Stomach (tissue), 4 donors: Measurements from ENCODE around the gene RWDD3.

Source experiments
- EP300 ChIP-seq: sonication (generic); formaldehyde crosslinking; IDR thresholded peaks from one replicate; pipeline ENCODE4 v1.6.1; 2017; ENCODE audit warnings: antibody characterized with exemption
- POLR2A ChIP-seq, 4 donors: fragments of 450-650 bp; IDR thresholded peaks; one replicate each; pipeline ENCODE4 v1.6.1; 2016; ENCODE audit warnings: antibody characterized with exemption in 4 of 4, control low read depth in 2 of 4, mild to moderate bottlenecking in 1 of 4, moderate library complexity in 1 of 4
- POLR2AphosphoS5 ChIP-seq, 3 donors: sonication (generic); formaldehyde crosslinking; IDR thresholded peaks; one replicate each; pipeline ENCODE4 v1.6.1; 2016; ENCODE audit warnings: antibody characterized with exemption in 3 of 3
- TF ChIP-seq, protein P1 (sequence below), 7 experiments: fragments of 450-650 bp in 4 of 7; fragments of 200-600 bp in 3 of 7; sonication (generic) in 3 of 7; IDR thresholded peaks; one replicate each; pipeline ENCODE4 v1.5.1; 2016 to 2019; ENCODE audit warnings: antibody characterized with exemption in 7 of 7, control low read depth in 2 of 7, mild to moderate bottlenecking in 1 of 7

DNA sequence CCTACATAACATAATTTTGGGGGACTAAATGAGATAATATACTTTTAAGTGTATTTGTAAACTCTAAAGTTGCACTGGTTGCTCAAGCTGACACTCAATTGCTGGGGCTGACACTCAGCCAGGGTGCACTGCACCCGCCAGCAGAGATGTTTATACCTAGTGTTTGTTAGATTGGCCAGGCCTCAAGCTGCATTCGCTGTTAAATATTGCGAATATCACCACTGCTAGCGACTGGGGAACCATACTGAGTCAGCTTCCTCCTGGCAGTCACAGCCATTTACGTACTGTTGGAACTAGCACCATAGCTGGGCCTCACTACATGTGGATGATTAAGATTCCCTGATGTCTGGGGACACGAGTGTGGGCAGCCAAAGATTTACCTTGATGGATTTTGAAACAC, 12.7 kb upstream of the RWDD3 start:
- TF ChIP-seq, protein P1, sequence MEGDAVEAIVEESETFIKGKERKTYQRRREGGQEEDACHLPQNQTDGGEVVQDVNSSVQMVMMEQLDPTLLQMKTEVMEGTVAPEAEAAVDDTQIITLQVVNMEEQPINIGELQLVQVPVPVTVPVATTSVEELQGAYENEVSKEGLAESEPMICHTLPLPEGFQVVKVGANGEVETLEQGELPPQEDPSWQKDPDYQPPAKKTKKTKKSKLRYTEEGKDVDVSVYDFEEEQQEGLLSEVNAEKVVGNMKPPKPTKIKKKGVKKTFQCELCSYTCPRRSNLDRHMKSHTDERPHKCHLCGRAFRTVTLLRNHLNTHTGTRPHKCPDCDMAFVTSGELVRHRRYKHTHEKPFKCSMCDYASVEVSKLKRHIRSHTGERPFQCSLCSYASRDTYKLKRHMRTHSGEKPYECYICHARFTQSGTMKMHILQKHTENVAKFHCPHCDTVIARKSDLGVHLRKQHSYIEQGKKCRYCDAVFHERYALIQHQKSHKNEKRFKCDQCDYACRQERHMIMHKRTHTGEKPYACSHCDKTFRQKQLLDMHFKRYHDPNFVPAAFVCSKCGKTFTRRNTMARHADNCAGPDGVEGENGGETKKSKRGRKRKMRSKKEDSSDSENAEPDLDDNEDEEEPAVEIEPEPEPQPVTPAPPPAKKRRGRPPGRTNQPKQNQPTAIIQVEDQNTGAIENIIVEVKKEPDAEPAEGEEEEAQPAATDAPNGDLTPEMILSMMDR (IDR thresholded peaks at IDR 0.05), result no peak
- TF ChIP-seq POLR2A (IDR thresholded peaks at IDR 0.05) (no peak), EP300 (no peak), POLR2AphosphoS5 (IDR thresholded peaks at IDR 0.05) (no peak)
